ENCODE results near the gene DLK1. TPM values are rescaled to one million over a fixed set of nuclear protein-coding genes. Genes with fewer than 3 reads are reported as not detected.

Gene DLK1
- total and polyA plus RNA-seq, 2 of the 4 experiments (the other 2 are of a cell fraction): under 0.01 to 0.07 TPM

- CTCF ChIA-PET: interaction anchor here (0.6 kb wide), 1 partner anchor 1121 kb away, joined by 4 read pairs; no protein-coding TSS in a partner anchor
- Histone ChIP-seq H2AFZ (replicated peaks; ENCODE audit: low read length, poor library complexity) (no peak overlapping the region), H2BK20ac (ENCODE audit: low read depth, low read length) (no peak overlapping the region), H3K27ac (ENCODE audit: insufficient read depth, low read length) (no peak overlapping the region), H3K4me1 (ENCODE audit: control insufficient read depth, insufficient read depth, low read length) (no peaks in the 10 kb centered on the region), H3K56ac (ENCODE audit: extremely low read depth, insufficient read depth, low read length) (no peak overlapping the region), H4K8ac (ENCODE audit: low read depth in 2 of 2, low read length in 2 of 2) (no peak overlapping the region), H4K91ac (ENCODE audit: insufficient read depth, low read depth, low read length) (no peak overlapping the region), H2BK120ac (ENCODE audit: low read depth, low read length) (no peak overlapping the region), H3K27me3 (ENCODE audit: control insufficient read depth, insufficient read depth, low read length) (peaks cover 1% of the 10 kb centered on the region), H2BK5ac (ENCODE audit: low read depth, low read length, poor library complexity, severe bottlenecking) (no peak overlapping the region), H3K14ac (replicated peaks; ENCODE audit: low read depth, low read length) (no peak overlapping the region), H3K79me1 (ENCODE audit: low read depth in 1 of 2, low read length in 2 of 2) (no peaks in the 10 kb centered on the region), H2BK15ac (ENCODE audit: low read depth, low read length) (no peak overlapping the region), H3K9me3 (ENCODE audit: control insufficient read depth, insufficient read depth, low read length) (no peaks in the 10 kb centered on the region), H4K20me1 (ENCODE audit: insufficient read depth, low read length) (no peaks in the 10 kb centered on the region), H3K18ac (ENCODE audit: low read depth, low read length) (no peak overlapping the region), H3K4ac (ENCODE audit: low read depth, low read length) (no peak overlapping the region; the same call in 1 of the 2 replicates), H3K9ac (ENCODE audit: low read depth, low read length) (no peak overlapping the region), H3K4me2 (ENCODE audit: low read depth, low read length) (no peak overlapping the region), H2AK9ac (replicated peaks; ENCODE audit: low read depth, low read length, poor library complexity) (no peak overlapping the region), H3K36me3 (ENCODE audit: control insufficient read depth, insufficient read depth, low read length) (no peaks in the 10 kb centered on the region), H3K4me3 (ENCODE audit: insufficient read depth, low read depth, low read length) (no peak overlapping the region), H3K9me1 (ENCODE audit: insufficient read depth, low read length) (no peaks in the 10 kb centered on the region), H4K5ac (ENCODE audit: low read depth, low read length) (no peak overlapping the region), H3K23ac (ENCODE audit: low read depth, low read length) (no peak overlapping the region), H2AK5ac (ENCODE audit: low read depth, low read length) (no peak overlapping the region)
- dilution Hi-C loops (cut with HindIII; ENCODE audit: low sequenced_read_pairs, unreplicated experiment) (no loop called here), intact Hi-C loops (cut with micrococcal nuclease) (no loop called here), in situ Hi-C loops (cut with MboI; ENCODE audit: low sequenced_read_pairs) (no loop called here)
- no peak for TF ChIP-seq CTCF (conservative IDR thresholded peaks at IDR 0.05; ENCODE audit: low read depth, low read length)
- peak; percentile 46; the same call in 1 of the 2 replicates for TF ChIP-seq FOS (IDR thresholded peaks at IDR 0.05; ENCODE audit: low read depth, low read length)
- WGBS, 2 experiments (ENCODE audit: extremely low coverage in 2 of 2, insufficient read length in 1 of 2): no CpG with 5 or more reads among the region's 1 CpG
- ATAC-seq (ENCODE audit: low read depth): no peak
- peak; percentile 36 for DNase-seq
- POLR2A ChIA-PET (ENCODE audit: unreplicated experiment): no interaction called here
- no TSS peak for BruUV-seq (replicated peaks)
These were observed 29.0 kb downstream of the DLK1 start for GRCh38 chr14:100755649-100756048.
